SK-N-SH (cell line): Measurements from ENCODE around the gene DGKI. TPM values are rescaled to one million over a fixed set of nuclear protein-coding genes. Genes with fewer than 3 reads are reported as not detected.

Source experiments
- CTCF ChIA-PET: fragments of 300-600, 350-600 bp; formaldehyde crosslinking; extraction: SDS; loops from one replicate; lab custom pipeline; 2021; lab: Yijun Ruan, JAX
- POLR2A ChIA-PET: fragments of 350-600 bp; sonication (Branson Sonifier 250); formaldehyde crosslinking; extraction: SDS; loops from one replicate; lab custom pipeline; 2020; ENCODE audit warnings: antibody characterized with exemption, inconsistent platforms; lab: Yijun Ruan, JAX
- DNase-seq: peaks from one replicate; pipeline ENCODE4 v3.0.0; 2012
- H2AFZ ChIP-seq: fragments of 200-600 bp; sonication (generic); 2 replicates; pipeline ENCODE4 v1.8.1; 2016; ENCODE audit warnings: antibody characterized with exemption, mild to moderate bottlenecking, low read depth
- H3F3A ChIP-seq: fragments of 200-600 bp; sonication (generic); replicated peaks from 2 replicates; pipeline ENCODE3; 2016; ENCODE audit warnings: antibody characterized with exemption, mild to moderate bottlenecking; ENCODE audit not compliant: insufficient read depth
- H3K27ac ChIP-seq, 2 experiments: fragments of 200-500 bp in 1 of 2; fragments of 200-600 bp in 1 of 2; sonication (Bioruptor generic) in 1 of 2; sonication (generic), shearing (Covaris generic) in 1 of 2; 2 replicates each; pipeline versions ENCODE4 v1.5.1 to v1.6.1; 2014 to 2016; ENCODE audit warnings: low read depth in 2 of 2, inconsistent platforms in 1 of 2, low read length in 1 of 2, mild to moderate bottlenecking in 1 of 2, mixed read lengths in 1 of 2
- H3K27me3 ChIP-seq: fragments of 200-600 bp; sonication (generic), shearing (Covaris generic); 2 replicates; pipeline ENCODE4 v1.6.1; 2016; ENCODE audit warnings: mixed run types; ENCODE audit not compliant: insufficient read depth
- H3K36me3 ChIP-seq, 2 experiments: fragments of 200-500 bp in 1 of 2; fragments of 200-600 bp in 1 of 2; sonication (Bioruptor generic) in 1 of 2; sonication (generic) in 1 of 2; replicated peaks in 1 of 2; 2 replicates each; pipeline versions ENCODE3 to v1.5.1; 2014 to 2016; ENCODE audit warnings: low read length in 1 of 2, mild to moderate bottlenecking in 1 of 2; ENCODE audit not compliant: insufficient read depth in 2 of 2, control insufficient read depth in 1 of 2
- H3K4me1 ChIP-seq, 2 experiments: fragments of 200-500 bp in 1 of 2; fragments of 200-600 bp in 1 of 2; sonication (Bioruptor generic) in 1 of 2; sonication (generic), shearing (Covaris generic) in 1 of 2; 2 replicates each; pipeline versions ENCODE4 v1.5.1 to v1.6.1; 2014 to 2016; ENCODE audit warnings: low read depth in 1 of 2, low read length in 1 of 2, mixed run types in 1 of 2; ENCODE audit not compliant: insufficient read depth in 2 of 2, control insufficient read depth in 1 of 2
- H3K4me2 ChIP-seq: fragments of 200-600 bp; sonication (generic), shearing (Covaris generic); 2 replicates; pipeline ENCODE4 v1.6.1; 2017; ENCODE audit warnings: mixed run types
- H3K4me3 ChIP-seq, 2 experiments: fragments of 200-500 bp in 1 of 2; fragments of 200-600 bp in 1 of 2; sonication (Bioruptor generic) in 1 of 2; sonication (generic), shearing (Covaris generic) in 1 of 2; 2 replicates each; pipeline versions ENCODE4 v1.5.1 to v1.8.1; 2014 to 2016; ENCODE audit warnings: low read depth in 2 of 2, inconsistent platforms in 1 of 2, low read length in 1 of 2, mild to moderate bottlenecking in 1 of 2, mixed read lengths in 1 of 2, moderate library complexity in 1 of 2
- H3K79me2 ChIP-seq: fragments of 200-600 bp; sonication (generic); 2 replicates; pipeline ENCODE4 v1.8.1; 2017; ENCODE audit warnings: mild to moderate bottlenecking; ENCODE audit not compliant: insufficient read depth
- H3K9ac ChIP-seq: fragments of 200-600 bp; sonication (generic); 2 replicates; pipeline ENCODE4 v1.6.1; 2017; ENCODE audit warnings: mixed run types
- H3K9me2 ChIP-seq: fragments of 200-600 bp; sonication (generic); 2 replicates; pipeline ENCODE4 v1.6.1; 2017; ENCODE audit warnings: mixed run types
- H3K9me3 ChIP-seq: fragments of 200-600 bp; sonication (generic); 2 replicates; pipeline ENCODE4 v1.6.1; 2017; ENCODE audit warnings: mixed run types, mild to moderate bottlenecking, moderate library complexity
- H4K20me1 ChIP-seq: fragments of 200-600 bp; sonication (generic); 2 replicates; pipeline ENCODE4 v1.6.1; 2017; ENCODE audit warnings: mild to moderate bottlenecking, mixed run types; ENCODE audit not compliant: insufficient read depth
- ELF1 ChIP-seq: IDR thresholded peaks from 2 replicates; pipeline ENCODE4 v1.4.0; 2012
- EP300 ChIP-seq, 2 experiments: IDR thresholded peaks; 2 replicates each; pipeline versions ENCODE4 v1.4.0 to v1.6.1; 2012; ENCODE audit warnings: borderline replicate concordance in 1 of 2, low read depth in 1 of 2, low read length in 1 of 2
- EZH2phosphoT487 ChIP-seq: fragments of 200-600 bp; sonication (generic); IDR thresholded peaks from 2 replicates; pipeline ENCODE4 v1.6.1; 2017; ENCODE audit warnings: low read depth, mixed run types, mild to moderate bottlenecking, antibody characterized with exemption, moderate library complexity, borderline replicate concordance
- FOXM1 ChIP-seq: IDR thresholded peaks from 2 replicates; pipeline ENCODE4 v1.4.0; 2012; ENCODE audit warnings: low read depth, mild to moderate bottlenecking
- GABPA ChIP-seq: IDR thresholded peaks from 2 replicates; pipeline ENCODE4 v1.4.0; 2012; ENCODE audit warnings: low read depth, mild to moderate bottlenecking
- GATA2 ChIP-seq: sonication (generic); formaldehyde crosslinking; IDR thresholded peaks from 2 replicates; pipeline ENCODE4 v1.5.0; 2020; ENCODE audit warnings: mild to moderate bottlenecking, missing genetic modification reagents
- JUND ChIP-seq: IDR thresholded peaks from 2 replicates; pipeline ENCODE4 v1.4.0; 2012
- MAX ChIP-seq: IDR thresholded peaks from 2 replicates; pipeline ENCODE4 v1.4.0; 2012; ENCODE audit warnings: low read depth
- MXI1 ChIP-seq: IDR thresholded peaks from 2 replicates; pipeline ENCODE4 v1.6.1; 2012; ENCODE audit warnings: mild to moderate bottlenecking, low read depth, low read length, improper control_type of control experiment
- NFIC ChIP-seq: IDR thresholded peaks from 2 replicates; pipeline ENCODE4 v1.4.0; 2012; ENCODE audit warnings: borderline replicate concordance
- NRF1 ChIP-seq: IDR thresholded peaks from 2 replicates; pipeline ENCODE4 v1.6.1; 2012; ENCODE audit warnings: low read depth, mild to moderate bottlenecking, low read length
- RFX5 ChIP-seq: IDR thresholded peaks from 2 replicates; pipeline ENCODE4 v1.6.1; 2012; ENCODE audit warnings: mild to moderate bottlenecking, improper control_type of control experiment, low read length
- SMC3 ChIP-seq: IDR thresholded peaks from 2 replicates; pipeline ENCODE4 v1.6.1; 2012; ENCODE audit warnings: low read depth, low read length, improper control_type of control experiment
- TCF12 ChIP-seq: IDR thresholded peaks from 2 replicates; pipeline ENCODE4 v1.4.0; 2012
- TEAD4 ChIP-seq: IDR thresholded peaks from 2 replicates; pipeline ENCODE4 v1.4.0; 2012; ENCODE audit warnings: mild to moderate bottlenecking, borderline replicate concordance; ENCODE audit not compliant: insufficient read depth
- USF1 ChIP-seq: IDR thresholded peaks from 2 replicates; pipeline ENCODE4 v1.4.0; 2012; ENCODE audit warnings: low read depth, borderline replicate concordance
- WGBS: methylation state at CpG from one replicate; pipeline ENCODE4 v1.1.6; 2017; ENCODE audit warnings: low lambda C conversion rate; 5-methylcytosine and 5-hydroxymethylcytosine counted together
- polyA plus RNA-seq, 3 experiments: library from polyadenylated mRNA; depleted of rRNA; stranded (reverse); fragments of >200 nt; gene quantifications; 2 replicates each; pipeline ENCODE4 v1.2.3, GENCODE V29; 2012
- TF ChIP-seq, protein P1 (sequence below): fragments of 150-350 bp; IDR thresholded peaks from 2 replicates; pipeline ENCODE4 v1.6.1; 2017; ENCODE audit warnings: antibody characterized with exemption, low read length, low read depth, borderline replicate concordance

DGKI gene
- polyA plus RNA-seq, 1 of the 3 experiments (the other 2 are of a cell fraction) = 1.3 TPM

DNA sequence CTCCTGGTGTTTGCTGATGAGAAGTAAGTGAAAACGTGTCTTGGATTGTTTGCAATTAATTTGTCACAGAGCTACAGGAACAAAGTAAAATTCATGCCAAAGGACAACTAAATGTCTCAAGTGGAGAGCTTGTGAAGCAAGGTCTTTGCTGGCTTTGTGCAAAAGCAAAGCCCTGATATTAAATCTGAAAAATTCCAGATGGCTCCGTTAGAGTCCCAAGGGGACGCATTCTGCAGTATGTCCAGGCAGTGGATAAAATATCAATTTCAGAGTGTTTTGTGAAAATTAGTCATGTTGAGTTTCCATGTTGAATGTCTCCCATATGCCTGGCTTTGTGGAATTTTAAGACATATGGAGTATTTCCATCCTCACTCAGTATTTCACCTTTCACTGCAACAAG, 400.7 kb downstream of the DGKI start:
- TF ChIP-seq ELF1 = no peak
- TF ChIP-seq EP300 (IDR thresholded peaks at IDR 0.05; ENCODE audit: borderline replicate concordance in 1 of 2, low read depth in 1 of 2, low read length in 1 of 2) = peak; percentile 4 to 39; a peak in 1 of 4 replicates
- TF ChIP-seq GATA2 (CRISPR knock-in tag) = peak; percentile 33; the same call in 1 of the 2 replicates
- TF ChIP-seq, protein P1, sequence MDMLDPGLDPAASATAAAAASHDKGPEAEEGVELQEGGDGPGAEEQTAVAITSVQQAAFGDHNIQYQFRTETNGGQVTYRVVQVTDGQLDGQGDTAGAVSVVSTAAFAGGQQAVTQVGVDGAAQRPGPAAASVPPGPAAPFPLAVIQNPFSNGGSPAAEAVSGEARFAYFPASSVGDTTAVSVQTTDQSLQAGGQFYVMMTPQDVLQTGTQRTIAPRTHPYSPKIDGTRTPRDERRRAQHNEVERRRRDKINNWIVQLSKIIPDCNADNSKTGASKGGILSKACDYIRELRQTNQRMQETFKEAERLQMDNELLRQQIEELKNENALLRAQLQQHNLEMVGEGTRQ = no peak
- TF ChIP-seq EZH2phosphoT487 = no peak
- no peak for TF ChIP-seq JUND
- no peak for TF ChIP-seq SMC3
- TF ChIP-seq GABPA = no peak
- peak; percentile 17 for TF ChIP-seq TCF12
- H3K79me2 ChIP-seq = no peaks in the 10 kb centered on the region
- peaks cover 0 to 7% of the 10 kb centered on the region in 2 experiments; a peak in 1 of 4 replicates for H3K4me1 ChIP-seq
- DNase-seq = no peak
- whole genome bisulfite sequencing = 72% methylated on average over 3 of the region's 3 CpGs
- CTCF ChIA-PET = interaction anchor here (0.9 to 11.8 kb wide), 10 partner anchors 9 to 1644 kb away, joined by 3 to 149 read pairs (median 4); no protein-coding TSS in a partner anchor
- POLR2A ChIA-PET = no interaction called here
- no peak overlapping the region for H3K4me3 ChIP-seq
- peaks cover 0 to 8% of the 10 kb centered on the region in 2 experiments for H3K36me3 ChIP-seq
- H3K9me3 ChIP-seq = 0 out of 2 replicates have a peak, but pooled peaks cover 3% of the 10 kb centered on the region
- no peaks in the 10 kb centered on the region for H3K9me2 ChIP-seq
- H3K4me2 ChIP-seq = no peak overlapping the region
- peaks cover 12% of the 10 kb centered on the region for H3F3A ChIP-seq
- H3K9ac ChIP-seq = no peak overlapping the region
- no peaks in the 10 kb centered on the region for H3K27me3 ChIP-seq
- H3K27ac ChIP-seq = no peak overlapping the region
- H2AFZ ChIP-seq = no peak overlapping the region
- no peaks in the 10 kb centered on the region for H4K20me1 ChIP-seq

- Histone ChIP-seq H3K9ac (no peak overlapping the region), H3K9me2 (no peaks in the 10 kb centered on the region), H3K9me3 (0 out of 2 replicates have a peak, but pooled peaks cover 3% of the 10 kb centered on the region), H3K27ac (no peak overlapping the region), H3K4me2 (no peak overlapping the region), H3F3A (peaks cover 12% of the 10 kb centered on the region), H3K36me3 (peaks cover 0 to 8% of the 10 kb centered on the region in 2 experiments), H3K4me1 (peaks cover 0 to 7% of the 10 kb centered on the region in 2 experiments; a peak in 2 of 4 replicates), H4K20me1 (no peaks in the 10 kb centered on the region), H3K27me3 (no peaks in the 10 kb centered on the region), H3K79me2 (no peaks in the 10 kb centered on the region), H2AFZ (no peak overlapping the region), H3K4me3 (no peak overlapping the region)
- no peak for DNase-seq
- WGBS = 89% methylated on average over 1 of the region's 1 CpG
- CTCF ChIA-PET = interaction anchor here (0.9 to 11.8 kb wide), 7 partner anchors 10 to 1644 kb away, joined by 3 to 149 read pairs (median 4); no protein-coding TSS in a partner anchor
- POLR2A ChIA-PET = no interaction called here
- TF ChIP-seq FOXM1 (no peak), JUND (no peak), NFIC (no peak), MXI1 (no peak), USF1 (no peak), RFX5 (no peak), EP300 (IDR thresholded peaks at IDR 0.05; ENCODE audit: borderline replicate concordance in 1 of 2, low read depth in 1 of 2, low read length in 1 of 2) (no peak), MAX (no peak), TEAD4 (no peak), NRF1 (no peak)
Measured at GRCh38 chr7:137445268-137445667, 401.5 kb downstream of the DGKI start.
